SK-N-SH (cell line): Measurements from ENCODE around the gene ISYNA1. TPM values are rescaled to one million over a fixed set of nuclear protein-coding genes. Genes with fewer than 3 reads are reported as not detected.

Experiments used
- CTCF ChIA-PET: fragments of 300-600, 350-600 bp; formaldehyde crosslinking; extraction: SDS; loops from one replicate; lab custom pipeline; 2021; lab: Yijun Ruan, JAX
- POLR2A ChIA-PET: fragments of 350-600 bp; sonication (Branson Sonifier 250); formaldehyde crosslinking; extraction: SDS; loops from one replicate; lab custom pipeline; 2020; ENCODE audit warnings: antibody characterized with exemption, inconsistent platforms; lab: Yijun Ruan, JAX
- DNase-seq: peaks from one replicate; pipeline ENCODE4 v3.0.0; 2012
- H2AFZ ChIP-seq: fragments of 200-600 bp; sonication (generic); 2 replicates; pipeline ENCODE4 v1.8.1; 2016; ENCODE audit warnings: antibody characterized with exemption, mild to moderate bottlenecking, low read depth
- H3F3A ChIP-seq: fragments of 200-600 bp; sonication (generic); replicated peaks from 2 replicates; pipeline ENCODE3; 2016; ENCODE audit warnings: antibody characterized with exemption, mild to moderate bottlenecking; ENCODE audit not compliant: insufficient read depth
- H3K27ac ChIP-seq, 2 experiments: fragments of 200-500 bp in 1 of 2; fragments of 200-600 bp in 1 of 2; sonication (Bioruptor generic) in 1 of 2; sonication (generic), shearing (Covaris generic) in 1 of 2; 2 replicates each; pipeline versions ENCODE4 v1.5.1 to v1.6.1; 2014 to 2016; ENCODE audit warnings: low read depth in 2 of 2, inconsistent platforms in 1 of 2, low read length in 1 of 2, mild to moderate bottlenecking in 1 of 2, mixed read lengths in 1 of 2
- H3K27me3 ChIP-seq: fragments of 200-600 bp; sonication (generic), shearing (Covaris generic); 2 replicates; pipeline ENCODE4 v1.6.1; 2016; ENCODE audit warnings: mixed run types; ENCODE audit not compliant: insufficient read depth
- H3K36me3 ChIP-seq, 2 experiments: fragments of 200-500 bp in 1 of 2; fragments of 200-600 bp in 1 of 2; sonication (Bioruptor generic) in 1 of 2; sonication (generic) in 1 of 2; replicated peaks in 1 of 2; 2 replicates each; pipeline versions ENCODE3 to v1.5.1; 2014 to 2016; ENCODE audit warnings: low read length in 1 of 2, mild to moderate bottlenecking in 1 of 2; ENCODE audit not compliant: insufficient read depth in 2 of 2, control insufficient read depth in 1 of 2
- H3K4me1 ChIP-seq, 2 experiments: fragments of 200-500 bp in 1 of 2; fragments of 200-600 bp in 1 of 2; sonication (Bioruptor generic) in 1 of 2; sonication (generic), shearing (Covaris generic) in 1 of 2; 2 replicates each; pipeline versions ENCODE4 v1.5.1 to v1.6.1; 2014 to 2016; ENCODE audit warnings: low read depth in 1 of 2, low read length in 1 of 2, mixed run types in 1 of 2; ENCODE audit not compliant: insufficient read depth in 2 of 2, control insufficient read depth in 1 of 2
- H3K4me2 ChIP-seq: fragments of 200-600 bp; sonication (generic), shearing (Covaris generic); 2 replicates; pipeline ENCODE4 v1.6.1; 2017; ENCODE audit warnings: mixed run types
- H3K4me3 ChIP-seq, 2 experiments: fragments of 200-500 bp in 1 of 2; fragments of 200-600 bp in 1 of 2; sonication (Bioruptor generic) in 1 of 2; sonication (generic), shearing (Covaris generic) in 1 of 2; 2 replicates each; pipeline versions ENCODE4 v1.5.1 to v1.8.1; 2014 to 2016; ENCODE audit warnings: low read depth in 2 of 2, inconsistent platforms in 1 of 2, low read length in 1 of 2, mild to moderate bottlenecking in 1 of 2, mixed read lengths in 1 of 2, moderate library complexity in 1 of 2
- H3K79me2 ChIP-seq: fragments of 200-600 bp; sonication (generic); 2 replicates; pipeline ENCODE4 v1.8.1; 2017; ENCODE audit warnings: mild to moderate bottlenecking; ENCODE audit not compliant: insufficient read depth
- H3K9ac ChIP-seq: fragments of 200-600 bp; sonication (generic); 2 replicates; pipeline ENCODE4 v1.6.1; 2017; ENCODE audit warnings: mixed run types
- H3K9me2 ChIP-seq: fragments of 200-600 bp; sonication (generic); 2 replicates; pipeline ENCODE4 v1.6.1; 2017; ENCODE audit warnings: mixed run types
- H3K9me3 ChIP-seq: fragments of 200-600 bp; sonication (generic); 2 replicates; pipeline ENCODE4 v1.6.1; 2017; ENCODE audit warnings: mixed run types, mild to moderate bottlenecking, moderate library complexity
- H4K20me1 ChIP-seq: fragments of 200-600 bp; sonication (generic); 2 replicates; pipeline ENCODE4 v1.6.1; 2017; ENCODE audit warnings: mild to moderate bottlenecking, mixed run types; ENCODE audit not compliant: insufficient read depth
- CHD2 ChIP-seq: fragments of 150-350 bp; IDR thresholded peaks from 2 replicates; pipeline ENCODE4 v1.6.1; 2018; ENCODE audit warnings: low read length; ENCODE audit not compliant: partially characterized antibody
- EP300 ChIP-seq, 2 experiments: IDR thresholded peaks; 2 replicates each; pipeline versions ENCODE4 v1.4.0 to v1.6.1; 2012; ENCODE audit warnings: borderline replicate concordance in 1 of 2, low read depth in 1 of 2, low read length in 1 of 2
- FOXJ3 ChIP-seq: sonication (generic); formaldehyde crosslinking; IDR thresholded peaks from 2 replicates; pipeline ENCODE4 v1.5.1; 2020; ENCODE audit warnings: mild to moderate bottlenecking, missing genetic modification reagents
- NFIC ChIP-seq: IDR thresholded peaks from 2 replicates; pipeline ENCODE4 v1.4.0; 2012; ENCODE audit warnings: borderline replicate concordance
- RFX5 ChIP-seq: IDR thresholded peaks from 2 replicates; pipeline ENCODE4 v1.6.1; 2012; ENCODE audit warnings: mild to moderate bottlenecking, improper control_type of control experiment, low read length
- TEAD4 ChIP-seq: IDR thresholded peaks from 2 replicates; pipeline ENCODE4 v1.4.0; 2012; ENCODE audit warnings: mild to moderate bottlenecking, borderline replicate concordance; ENCODE audit not compliant: insufficient read depth
- WGBS: methylation state at CpG from one replicate; pipeline ENCODE4 v1.1.6; 2017; ENCODE audit warnings: low lambda C conversion rate; 5-methylcytosine and 5-hydroxymethylcytosine counted together
- polyA plus RNA-seq, 3 experiments: library from polyadenylated mRNA; depleted of rRNA; stranded (reverse); fragments of >200 nt; gene quantifications; 2 replicates each; pipeline ENCODE4 v1.2.3, GENCODE V29; 2012
- TF ChIP-seq, protein P1 (sequence below): fragments of 200-600 bp; sonication (generic); IDR thresholded peaks from 2 replicates; pipeline ENCODE4 v1.6.1; 2017; ENCODE audit warnings: antibody characterized with exemption, mild to moderate bottlenecking, moderate library complexity
- TF ChIP-seq, protein P2 (sequence below): IDR thresholded peaks from 2 replicates; pipeline ENCODE4; 2012
- TF ChIP-seq, protein P3 (sequence below): IDR thresholded peaks from 2 replicates; pipeline ENCODE4 v1.4.0; 2012; ENCODE audit warnings: low read depth

The ISYNA1 gene
- polyA plus RNA-seq, 1 of the 3 experiments (the other 2 are of a cell fraction) = 48.0 TPM

DNA sequence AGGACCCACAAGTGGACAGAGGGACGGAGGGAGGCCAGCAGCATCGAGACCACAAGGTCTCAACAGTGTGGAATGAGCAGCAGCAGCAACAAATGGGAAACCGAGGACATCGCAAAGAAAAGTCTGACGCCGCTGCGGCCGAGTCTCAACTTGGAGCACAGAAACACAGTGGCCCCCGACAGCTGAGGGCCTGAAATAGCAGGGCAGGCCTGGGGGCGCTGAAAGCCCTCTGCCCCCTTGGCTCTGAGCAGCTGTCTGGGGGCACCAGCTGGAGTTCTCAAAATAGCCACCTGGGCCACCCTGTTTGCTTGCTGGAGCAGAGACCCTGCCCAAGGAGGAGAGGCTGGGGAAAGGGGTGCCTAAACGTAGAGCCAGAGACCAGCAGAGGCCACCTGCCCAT lies 5.9 kb upstream of the ISYNA1 start (continued):
- TF ChIP-seq, protein P1, sequence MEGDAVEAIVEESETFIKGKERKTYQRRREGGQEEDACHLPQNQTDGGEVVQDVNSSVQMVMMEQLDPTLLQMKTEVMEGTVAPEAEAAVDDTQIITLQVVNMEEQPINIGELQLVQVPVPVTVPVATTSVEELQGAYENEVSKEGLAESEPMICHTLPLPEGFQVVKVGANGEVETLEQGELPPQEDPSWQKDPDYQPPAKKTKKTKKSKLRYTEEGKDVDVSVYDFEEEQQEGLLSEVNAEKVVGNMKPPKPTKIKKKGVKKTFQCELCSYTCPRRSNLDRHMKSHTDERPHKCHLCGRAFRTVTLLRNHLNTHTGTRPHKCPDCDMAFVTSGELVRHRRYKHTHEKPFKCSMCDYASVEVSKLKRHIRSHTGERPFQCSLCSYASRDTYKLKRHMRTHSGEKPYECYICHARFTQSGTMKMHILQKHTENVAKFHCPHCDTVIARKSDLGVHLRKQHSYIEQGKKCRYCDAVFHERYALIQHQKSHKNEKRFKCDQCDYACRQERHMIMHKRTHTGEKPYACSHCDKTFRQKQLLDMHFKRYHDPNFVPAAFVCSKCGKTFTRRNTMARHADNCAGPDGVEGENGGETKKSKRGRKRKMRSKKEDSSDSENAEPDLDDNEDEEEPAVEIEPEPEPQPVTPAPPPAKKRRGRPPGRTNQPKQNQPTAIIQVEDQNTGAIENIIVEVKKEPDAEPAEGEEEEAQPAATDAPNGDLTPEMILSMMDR = no peak

DNA sequence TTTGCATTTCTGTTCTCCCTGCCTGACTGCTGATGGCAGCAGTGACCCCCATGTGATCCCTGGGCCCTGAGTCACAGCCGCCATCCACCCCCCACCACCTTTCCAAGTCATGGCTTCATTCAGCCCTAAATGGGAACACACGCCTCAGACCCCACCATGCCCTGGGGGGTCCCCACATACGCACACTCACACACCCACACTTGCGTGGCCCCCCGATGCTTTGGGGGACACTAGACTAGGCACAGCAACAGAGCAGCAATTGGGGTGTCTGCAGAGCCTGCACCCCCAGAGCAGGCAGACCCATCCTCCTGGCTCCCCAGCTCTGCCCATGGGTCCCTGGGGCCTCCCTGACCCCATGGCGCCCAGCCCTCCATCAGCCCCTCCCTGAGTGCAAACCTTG lies 5.5 kb upstream of the ISYNA1 start:
- Histone ChIP-seq H4K20me1 (no peaks in the 10 kb centered on the region), H3K9ac (no peak overlapping the region)

DNA sequence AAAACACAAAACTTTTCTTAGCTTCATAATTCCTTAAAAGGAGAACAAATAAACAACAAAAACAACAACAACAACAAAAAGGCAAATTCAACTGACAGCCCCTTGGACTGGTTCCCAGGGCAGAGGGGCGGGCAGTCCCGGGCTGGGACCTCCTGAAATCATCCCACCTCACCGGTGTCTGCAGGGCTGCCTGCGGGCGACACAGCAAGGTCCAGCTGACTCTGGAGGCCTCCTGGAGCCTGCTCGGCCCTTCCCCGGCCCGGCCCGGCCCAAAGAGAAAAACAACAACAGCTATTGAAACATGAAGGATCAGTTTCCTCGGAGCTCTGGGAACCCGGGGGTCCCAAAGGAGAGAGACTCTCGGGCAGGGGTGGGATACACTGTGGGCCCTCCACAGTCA lies 5.0 kb upstream of the ISYNA1 start:
- Histone ChIP-seq H3K27me3 (no peaks in the 10 kb centered on the region), H3F3A (peaks cover 16% of the 10 kb centered on the region), H3K9me3 (no peaks in the 10 kb centered on the region), H3K27ac (no peak overlapping the region), H3K36me3 (peaks cover 3 to 18% of the 10 kb centered on the region in 2 experiments), H3K4me1 (peaks cover 0 to 6% of the 10 kb centered on the region in 2 experiments; a peak in 2 of 4 replicates), H3K4me2 (no peak overlapping the region), H4K20me1 (no peaks in the 10 kb centered on the region), H3K9me2 (no peaks in the 10 kb centered on the region), H3K79me2 (no peaks in the 10 kb centered on the region), H3K4me3 (no peak overlapping the region), H2AFZ (no peak overlapping the region), H3K9ac (no peak overlapping the region)
- WGBS = 96% methylated on average over 12 of the region's 12 CpGs
- DNase-seq = no peak
- CTCF ChIA-PET = interaction anchor here (1.0 to 13.5 kb wide), 3 partner anchors 8 to 146 kb away, joined by 4 to 215 read pairs (median 8); partner anchors contain the start of gene REX1BD
- TF ChIP-seq NFIC (no peak), CHD2 (no peak), TEAD4 (no peak), FOXJ3 (CRISPR knock-in tag) (no peak)
- TF ChIP-seq, protein P1 = no peak
- TF ChIP-seq, protein P2, sequence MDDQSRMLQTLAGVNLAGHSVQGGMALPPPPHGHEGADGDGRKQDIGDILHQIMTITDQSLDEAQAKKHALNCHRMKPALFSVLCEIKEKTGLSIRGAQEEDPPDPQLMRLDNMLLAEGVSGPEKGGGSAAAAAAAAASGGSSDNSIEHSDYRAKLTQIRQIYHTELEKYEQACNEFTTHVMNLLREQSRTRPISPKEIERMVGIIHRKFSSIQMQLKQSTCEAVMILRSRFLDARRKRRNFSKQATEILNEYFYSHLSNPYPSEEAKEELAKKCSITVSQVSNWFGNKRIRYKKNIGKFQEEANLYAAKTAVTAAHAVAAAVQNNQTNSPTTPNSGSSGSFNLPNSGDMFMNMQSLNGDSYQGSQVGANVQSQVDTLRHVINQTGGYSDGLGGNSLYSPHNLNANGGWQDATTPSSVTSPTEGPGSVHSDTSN = no peak
- POLR2A ChIA-PET = no interaction called here

More for the DNA sequence above, 5.5 kb upstream of the ISYNA1 start:
- no peak for TF ChIP-seq RFX5
- TF ChIP-seq, protein P3, sequence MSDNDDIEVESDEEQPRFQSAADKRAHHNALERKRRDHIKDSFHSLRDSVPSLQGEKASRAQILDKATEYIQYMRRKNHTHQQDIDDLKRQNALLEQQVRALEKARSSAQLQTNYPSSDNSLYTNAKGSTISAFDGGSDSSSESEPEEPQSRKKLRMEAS = no peak
- TF ChIP-seq EP300 (IDR thresholded peaks at IDR 0.05; ENCODE audit: borderline replicate concordance in 1 of 2, low read depth in 1 of 2, low read length in 1 of 2) = no peak
- Histone ChIP-seq H3K4me2 (no peak overlapping the region), H3K9me3 (no peaks in the 10 kb centered on the region), H3K27me3 (no peaks in the 10 kb centered on the region), H3K36me3 (peaks cover 3 to 20% of the 10 kb centered on the region in 2 experiments), H3F3A (peaks cover 13% of the 10 kb centered on the region), H2AFZ (no peak overlapping the region), H3K4me3 (no peak overlapping the region), H3K9me2 (no peaks in the 10 kb centered on the region), H3K79me2 (no peaks in the 10 kb centered on the region), H3K4me1 (peaks cover 0 to 2% of the 10 kb centered on the region in 2 experiments; a peak in 2 of 4 replicates), H3K27ac (no peak overlapping the region)
- 100% methylated on average over 2 of the region's 6 CpGs for WGBS
- CTCF ChIA-PET = interaction anchor here (1.0 to 13.5 kb wide), 3 partner anchors 8 to 145 kb away, joined by 4 to 215 read pairs (median 8); partner anchors contain the start of gene REX1BD
- DNase-seq = no peak
- POLR2A ChIA-PET = no interaction called here
